ENCODE results near the gene SLC6A3. TPM values are rescaled to one million over a fixed set of nuclear protein-coding genes. Genes with fewer than 3 reads are reported as not detected.
A peak's percentile ranks its signal among the peaks of the same experiment; 100 is the strongest.

SLC6A3 gene
- total RNA-seq, 2 donors from 2014 or later, result 0.10 to 0.19 TPM

GRCh38 chr5:1346627-1347440, 98.4 kb downstream of the SLC6A3 start:
- no peak for DNase-seq (ENCODE audit: low spot score)
- intact Hi-C loops (cut with DNase I), result no loop called here

- DNase-seq (ENCODE audit: low spot score), result no peak
- intact Hi-C loops (cut with DNase I), result no loop called here
Measured at GRCh38 chr5:1345876-1346626, 99.2 kb downstream of the SLC6A3 start.

GRCh38 chr5:1344975-1345838, 100.0 kb downstream of the SLC6A3 start, which contains the start of gene CLPTM1L:
Gene CLPTM1L, minus strand, starts transcription at chr5:1345099. Its CDS starts 258 bp downstream, at chr5:1344841.
- intact Hi-C loops (cut with DNase I), result no loop called here
- DNase-seq (ENCODE audit: low spot score), result peak; percentile 96

GRCh38 chr5:1343931-1344901, 101.0 kb downstream of the SLC6A3 start:
- DNase-seq (ENCODE audit: low spot score), result no peak
- intact Hi-C loops (cut with DNase I), result no loop called here

- intact Hi-C loops (cut with DNase I), result no loop called here
- no peak for DNase-seq (ENCODE audit: low spot score)
Measured at GRCh38 chr5:1343315-1343751, 101.9 kb downstream of the SLC6A3 start.

Other genes starting within 250 kb of the SLC6A3 start
- gene SLC6A19, start 243.8 kb downstream of the SLC6A3 start, total RNA-seq, result under 1 TPM in 1 of 2 donors, not detected in 1; 0.09 TPM
- not detected for gene SLC6A18, start 220.1 kb downstream of the SLC6A3 start, total RNA-seq
- under 1 TPM in 1 of 2 donors, not detected in 1; 0.14 TPM for gene TERT, start 150.4 kb downstream of the SLC6A3 start, total RNA-seq
- gene CLPTM1L, start 100.3 kb downstream of the SLC6A3 start, total RNA-seq, result 10 to 100 TPM; 56.5 to 65.9 TPM
- gene LPCAT1, start 78.5 kb upstream of the SLC6A3 start, total RNA-seq, result 10 to 100 TPM; 30.8 to 36.9 TPM

Data from posterior vena cava (tissue), 2 donors.